Measurements from ENCODE around the gene SMIM24. TPM values are rescaled to one million over a fixed set of nuclear protein-coding genes. Genes with fewer than 3 reads are reported as not detected.

The SMIM24 gene
- total RNA-seq, 3 donors from 2014 or later (not counting 1 experiment from before 2014, with no cell fraction given): 0.33 to 0.42 TPM; not detected in 1

GRCh38 chr19:3492131-3492839, 12.0 kb upstream of the SMIM24 start:
- H3K4me1 Mint-ChIP-seq: no peaks in the 10 kb centered on the region
- Histone ChIP-seq H3K27me3 (ENCODE audit: control insufficient read depth, insufficient read depth, low read length) (no peaks in the 10 kb centered on the region), H3K4me1 (ENCODE audit: control insufficient read depth, insufficient read depth, low read length) (no peaks in the 10 kb centered on the region), H3K27ac (ENCODE audit: low read length) (no peak overlapping the region), H3K4me3 (ENCODE audit: low read length) (no peak overlapping the region), H3K36me3 (ENCODE audit: control insufficient read depth, insufficient read depth, low read length) (peaks cover 19% of the 10 kb centered on the region), H3K9me3 (ENCODE audit: control insufficient read depth, insufficient read depth, low read length) (no peaks in the 10 kb centered on the region)
- H3K27me3 Mint-ChIP-seq (ENCODE audit: low read depth in 2 of 2): no peaks in the 10 kb centered on the region
- no peak overlapping the region for H3K27ac Mint-ChIP-seq
- ATAC-seq (no peak), DNase-seq (no peak)
- no peaks in the 10 kb centered on the region for H3K36me3 Mint-ChIP-seq
- intact Hi-C loops (cut with micrococcal nuclease): no loop called here
- 97% methylated on average over 45 of the region's 45 CpGs for WGBS (ENCODE audit: insufficient coverage)
- H3K4me3 Mint-ChIP-seq: no peak overlapping the region
- no peak for TF ChIP-seq CTCF (IDR thresholded peaks at IDR 0.05)
- no peaks in the 10 kb centered on the region for H3K9me3 Mint-ChIP-seq

GRCh38 chr19:3491396-3492119, 11.2 kb upstream of the SMIM24 start:
- Mint-ChIP-seq H3K27me3 (ENCODE audit: low read depth in 2 of 2) (no peaks in the 10 kb centered on the region), H3K36me3 (no peaks in the 10 kb centered on the region), H3K27ac (no peak overlapping the region), H3K4me1 (no peaks in the 10 kb centered on the region), H3K9me3 (no peaks in the 10 kb centered on the region), H3K4me3 (no peak overlapping the region)
- Histone ChIP-seq H3K27ac (ENCODE audit: low read length) (no peak overlapping the region), H3K4me1 (ENCODE audit: control insufficient read depth, insufficient read depth, low read length) (no peaks in the 10 kb centered on the region), H3K9me3 (ENCODE audit: control insufficient read depth, insufficient read depth, low read length) (no peaks in the 10 kb centered on the region), H3K4me3 (ENCODE audit: low read length) (no peak overlapping the region), H3K27me3 (ENCODE audit: control insufficient read depth, insufficient read depth, low read length) (no peaks in the 10 kb centered on the region), H3K36me3 (ENCODE audit: control insufficient read depth, insufficient read depth, low read length) (peaks cover 19% of the 10 kb centered on the region)
- WGBS (ENCODE audit: insufficient coverage): 98% methylated on average over 55 of the region's 55 CpGs
- TF ChIP-seq CTCF (IDR thresholded peaks at IDR 0.05): no peak
- intact Hi-C loops (cut with micrococcal nuclease): no loop called here
- ATAC-seq (no peak), DNase-seq (no peak)

- no peak within 1 kb of the TSS for H3K27ac Mint-ChIP-seq
- intact Hi-C loops (cut with micrococcal nuclease): no loop called here
- no peaks in the 10 kb centered on the region for H3K9me3 Mint-ChIP-seq
- no peaks in the 10 kb centered on the region for H3K36me3 Mint-ChIP-seq
- H3K4me3 ChIP-seq (ENCODE audit: low read length): no peak within 1 kb of the TSS
- H3K27ac ChIP-seq (ENCODE audit: low read length): no peak within 1 kb of the TSS
- H3K27me3 Mint-ChIP-seq (ENCODE audit: low read depth in 2 of 2): no peaks in the 10 kb centered on the region
- 90% methylated on average over 33 of the region's 33 CpGs for WGBS (ENCODE audit: insufficient coverage)
- DNase-seq (no peak), ATAC-seq (no peak)
- TF ChIP-seq CTCF (IDR thresholded peaks at IDR 0.05): no peak
- H3K27me3 ChIP-seq (ENCODE audit: control insufficient read depth, insufficient read depth, low read length): no peaks in the 10 kb centered on the region
- no peaks in the 10 kb centered on the region for H3K36me3 ChIP-seq (ENCODE audit: control insufficient read depth, insufficient read depth, low read length)
- no peak within 1 kb of the TSS for H3K4me3 Mint-ChIP-seq
- H3K4me1 Mint-ChIP-seq: peaks cover 8 to 24% of the 10 kb centered on the region in 2 donors
- no peaks in the 10 kb centered on the region for H3K9me3 ChIP-seq (ENCODE audit: control insufficient read depth, insufficient read depth, low read length)
- H3K4me1 ChIP-seq (ENCODE audit: control insufficient read depth, insufficient read depth, low read length): peaks cover 22% of the 10 kb centered on the region
Measured at GRCh38 chr19:3483226-3483628, 2.9 kb upstream of the SMIM24 start, which contains the start of gene SMIM44. Gene SMIM44 (minus strand): TSS chr19:3483441. CDS start chr19:3483403, 38 bp downstream.
